COLO668 (cell line): ENCODE results near the gene ARPP21.
A peak's percentile ranks its signal among the peaks of the same experiment; 100 is the strongest.

Source experiments
- DNase-seq: peaks from one replicate; lab custom pipeline; 2025; ENCODE audit not compliant: unreplicated experiment; lab: John Stamatoyannopoulos, UW

ARPP21 gene

DNA sequence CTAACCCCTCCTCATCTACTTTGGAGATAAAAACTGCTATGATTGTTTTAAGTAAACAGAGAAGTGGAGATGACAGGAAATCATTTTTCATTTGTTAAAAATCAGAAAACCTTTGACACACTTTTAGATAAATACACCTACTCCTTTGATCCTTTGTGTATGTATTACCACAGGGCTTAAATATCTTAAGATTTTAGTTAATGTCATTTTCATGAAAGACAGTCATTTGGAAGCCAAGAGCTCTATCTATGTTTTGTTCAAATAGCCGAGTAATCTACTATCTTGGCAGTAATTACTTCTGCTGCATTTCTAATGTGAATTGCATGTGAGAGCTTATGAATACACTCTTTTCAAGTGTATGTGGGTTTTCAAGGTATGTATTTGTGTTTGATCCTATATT is 2.0 kb downstream of the ARPP21 start:
- no peak for DNase-seq

DNA sequence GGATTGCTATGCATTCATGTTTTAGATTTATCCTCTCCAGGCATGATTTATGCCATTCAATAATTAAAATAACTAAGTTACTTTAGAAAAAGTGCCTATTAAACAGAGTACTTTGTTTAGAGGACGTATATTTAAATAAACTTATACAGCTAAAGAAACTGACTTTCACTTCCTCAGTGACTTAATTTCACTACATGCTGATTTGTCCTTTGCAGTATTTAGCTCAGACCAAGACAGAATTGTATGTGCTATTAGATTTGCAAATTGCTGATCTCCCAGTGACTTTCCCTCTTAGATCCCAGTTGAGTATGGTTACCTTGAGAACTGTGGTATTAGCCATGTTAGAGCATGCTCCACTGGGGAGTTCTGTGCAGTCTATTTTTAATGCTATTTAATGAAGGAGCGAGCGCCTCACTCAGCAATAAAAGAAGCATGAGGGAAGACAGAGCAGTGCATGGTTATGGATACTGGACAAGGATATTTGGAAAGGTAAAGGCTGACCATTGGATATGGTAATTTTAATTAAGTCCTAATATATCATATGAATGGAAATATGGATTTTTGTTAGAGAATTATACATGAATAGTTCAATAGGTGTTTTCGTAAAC is 2.7 kb downstream of the ARPP21 start:
- DNase-seq = no peak

DNA sequence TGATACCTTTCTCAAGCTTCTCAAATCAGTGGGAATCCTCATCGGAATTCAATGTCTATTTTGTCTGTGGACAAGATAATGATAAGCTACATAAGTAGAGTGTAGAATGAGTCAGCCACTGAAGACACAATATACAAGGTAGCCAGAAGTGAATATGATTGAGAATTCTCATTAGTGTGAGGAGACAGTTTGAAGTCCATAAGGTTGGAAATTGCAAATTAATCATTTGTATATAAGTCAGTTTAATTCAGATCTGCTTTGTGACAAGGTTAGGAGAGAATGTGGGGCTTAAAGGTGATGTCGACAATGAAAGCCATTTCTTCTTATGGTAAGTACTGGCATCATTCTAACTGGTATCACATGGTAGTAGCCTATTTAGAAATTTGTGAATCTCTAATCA is 4.2 kb downstream of the ARPP21 start:
- no peak for DNase-seq

DNA sequence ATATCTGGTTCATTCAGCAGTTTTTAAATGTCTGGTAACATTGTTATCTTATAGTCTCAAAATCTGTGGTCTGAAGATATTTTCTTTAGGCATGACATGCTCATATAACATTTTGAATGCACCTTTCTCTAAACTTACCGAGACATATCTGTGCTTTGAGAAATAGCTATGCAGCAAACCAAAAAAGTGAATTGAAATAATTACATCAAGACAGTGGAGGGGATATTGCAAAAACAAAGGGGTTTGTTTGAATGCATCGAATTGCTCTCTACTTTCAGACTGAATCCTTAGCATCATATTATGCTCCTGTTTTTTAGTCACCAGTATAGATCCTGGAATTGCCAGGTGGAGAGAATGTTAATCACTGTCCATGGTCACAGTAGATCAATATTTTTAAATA is 5.1 kb downstream of the ARPP21 start:
- DNase-seq = no peak

DNA sequence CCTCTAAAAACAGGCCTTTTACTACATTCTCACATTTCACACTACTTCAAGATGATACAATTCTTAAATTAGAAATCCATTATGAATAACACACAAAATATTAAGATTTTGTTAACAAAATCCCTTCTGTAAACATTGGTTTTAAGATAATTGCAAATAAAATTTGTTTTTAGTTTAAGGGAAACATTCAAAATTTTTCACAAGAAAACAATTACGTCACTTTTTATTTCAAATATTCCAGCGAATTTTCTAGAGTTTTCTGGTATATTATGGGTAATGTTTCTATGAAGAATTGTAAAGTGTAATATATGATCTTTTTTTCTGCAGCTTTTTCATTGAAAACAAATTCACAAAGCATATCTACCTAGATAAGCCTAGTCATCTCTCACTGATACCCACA is 5.9 kb downstream of the ARPP21 start:
- DNase-seq = no peak

DNA sequence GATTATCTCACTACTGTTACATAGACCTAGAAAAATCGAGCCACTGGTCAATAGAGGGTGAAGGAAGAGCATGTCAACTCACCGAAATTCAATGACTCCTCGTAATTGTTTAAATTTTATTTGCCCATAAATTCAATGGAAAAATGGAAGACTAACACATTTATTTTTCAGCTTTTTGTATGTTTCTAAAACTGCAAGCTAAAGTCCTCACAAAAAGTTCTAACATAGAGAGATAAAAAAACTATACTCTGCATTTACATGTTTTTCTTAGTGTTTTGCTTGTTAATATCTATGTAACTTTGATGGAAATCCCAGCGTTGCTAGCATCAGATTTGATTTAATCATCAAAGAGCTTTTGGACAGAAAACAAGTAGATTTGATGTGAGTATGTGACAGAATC is 6.8 kb downstream of the ARPP21 start:
- DNase-seq = no peak

DNA sequence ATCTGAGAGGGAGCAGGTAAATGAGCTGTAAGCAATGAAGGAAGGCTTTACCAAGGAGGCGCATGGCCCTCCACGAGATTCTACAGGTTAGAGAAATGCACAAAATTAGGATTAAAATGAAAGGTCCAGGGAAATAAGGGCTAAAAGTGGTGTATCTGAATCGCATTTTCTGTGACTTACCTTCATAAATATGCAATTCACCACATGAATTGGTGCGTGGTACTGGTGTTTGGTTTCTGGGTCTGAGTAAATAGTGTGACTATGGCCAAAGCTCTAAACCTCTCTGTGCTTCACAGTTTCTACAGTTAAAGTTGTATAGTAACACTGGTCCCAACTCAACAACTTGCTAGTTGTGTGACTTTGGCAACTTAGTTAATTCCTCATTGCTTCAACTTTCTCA is 8.1 kb downstream of the ARPP21 start:
- DNase-seq = no peak

DNA sequence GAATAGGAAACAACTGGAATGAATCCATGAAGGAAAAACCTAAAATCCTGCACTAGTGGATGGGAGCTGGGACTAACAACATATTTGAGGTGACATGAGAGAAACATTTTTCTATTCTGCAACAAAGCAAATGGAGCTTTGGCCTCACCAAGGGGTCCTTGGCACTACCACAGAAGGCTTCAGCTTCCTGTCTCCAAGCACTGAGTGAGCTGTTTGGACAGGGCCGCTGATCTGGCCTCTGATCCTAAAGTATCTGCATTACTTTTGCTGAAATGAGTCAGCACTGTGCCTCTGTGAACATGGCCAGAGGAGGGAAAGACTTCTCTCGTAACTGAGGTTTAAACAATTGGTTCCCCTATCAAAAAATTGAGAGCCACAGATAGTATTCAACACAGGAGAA is 9.0 kb downstream of the ARPP21 start:
- no peak for DNase-seq

DNA sequence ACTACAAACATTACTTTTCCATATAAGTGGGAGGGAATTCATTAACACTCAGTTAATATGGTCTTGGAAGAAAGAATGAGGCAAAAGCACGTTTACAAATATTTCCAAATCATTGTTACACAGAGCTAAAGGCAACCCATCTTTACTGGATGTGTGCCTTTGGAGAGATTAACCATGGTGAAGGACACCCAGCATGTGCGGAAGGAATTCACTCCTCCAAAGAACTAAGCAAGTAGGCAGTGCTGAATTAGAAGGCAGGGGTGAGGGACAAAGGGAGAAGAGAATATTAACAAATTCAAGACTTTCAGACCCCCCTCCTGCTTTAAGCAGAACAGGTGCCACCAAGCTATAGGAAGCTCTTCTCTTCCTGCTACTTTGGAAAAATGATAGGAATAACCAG is 10.1 kb downstream of the ARPP21 start:
- DNase-seq = no peak

DNA sequence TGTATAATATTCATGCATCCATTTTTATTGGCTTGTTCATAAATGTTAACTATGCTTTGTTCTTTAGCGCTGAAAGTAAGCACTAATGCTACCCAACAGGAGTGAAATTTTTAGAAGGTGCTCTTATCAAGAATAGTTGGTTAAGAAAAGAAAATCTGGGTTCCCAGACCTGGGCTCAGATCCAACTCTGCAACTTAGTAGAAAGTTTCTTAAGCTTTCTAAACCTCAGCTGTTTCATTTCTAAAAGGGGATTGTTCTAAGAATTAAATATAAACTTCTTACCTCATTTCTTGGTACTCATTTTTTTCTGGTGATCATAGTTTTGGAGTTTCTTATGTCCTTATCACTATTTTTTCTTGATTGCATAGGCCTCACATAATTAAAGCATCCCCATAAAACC is 12.1 kb downstream of the ARPP21 start:
- no peak for DNase-seq

DNA sequence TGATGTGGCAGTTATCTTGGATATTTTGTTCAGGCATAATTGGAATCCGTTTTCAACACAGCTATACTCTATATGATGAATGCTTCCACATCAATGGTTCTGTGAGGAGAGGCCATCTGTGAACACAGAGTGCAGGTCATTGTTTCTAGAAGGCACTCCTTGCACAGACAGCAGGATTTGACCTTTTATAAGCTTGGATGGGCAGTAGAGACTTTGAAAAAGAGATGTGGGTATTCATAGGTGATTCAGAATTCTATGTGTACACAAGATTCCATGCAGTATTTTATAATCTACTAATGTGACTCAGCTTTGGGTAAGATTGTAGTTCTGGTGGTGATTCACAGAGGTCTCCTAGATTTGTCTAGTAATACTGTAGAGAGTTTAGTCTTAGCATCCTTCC is 12.5 kb downstream of the ARPP21 start:
- DNase-seq = no peak

DNA sequence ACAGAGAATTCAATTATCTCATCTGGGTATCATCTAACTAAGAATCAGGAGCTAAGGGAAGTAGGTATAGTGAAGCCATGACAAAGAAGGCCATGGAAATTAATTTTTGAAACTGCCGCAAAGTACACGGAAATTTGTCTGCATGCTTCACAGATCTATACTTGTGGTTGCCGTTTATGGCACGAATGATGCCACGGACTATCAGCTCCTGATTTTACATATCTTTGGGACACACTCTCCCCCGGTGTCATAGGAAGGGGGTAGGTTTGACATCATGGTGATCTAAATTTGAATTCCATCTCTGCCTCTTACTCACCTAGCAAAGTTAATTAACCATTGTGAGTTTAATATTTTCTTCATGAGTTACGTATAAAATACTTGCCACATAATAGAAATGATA is 14.0 kb downstream of the ARPP21 start:
- DNase-seq = no peak

DNA sequence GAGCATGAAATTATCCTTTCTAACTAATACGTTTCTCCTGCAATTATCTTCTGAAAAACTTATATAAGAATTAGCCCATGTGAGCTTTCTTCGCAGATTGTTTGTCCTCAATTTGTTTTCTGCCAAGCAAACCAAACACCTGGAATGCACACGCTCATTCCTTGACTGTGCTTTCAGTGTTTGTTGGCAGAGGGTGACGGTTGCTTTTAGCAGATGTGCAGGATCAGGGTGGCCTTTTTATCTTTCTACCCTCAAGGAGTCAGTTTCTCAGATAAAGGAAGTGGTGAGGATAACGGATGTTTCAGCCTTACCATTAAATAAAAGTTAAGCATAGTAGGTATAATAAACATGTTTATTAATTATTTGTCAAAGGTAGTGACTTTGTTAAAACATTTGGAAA is 15.2 kb downstream of the ARPP21 start:
- no peak for DNase-seq

DNA sequence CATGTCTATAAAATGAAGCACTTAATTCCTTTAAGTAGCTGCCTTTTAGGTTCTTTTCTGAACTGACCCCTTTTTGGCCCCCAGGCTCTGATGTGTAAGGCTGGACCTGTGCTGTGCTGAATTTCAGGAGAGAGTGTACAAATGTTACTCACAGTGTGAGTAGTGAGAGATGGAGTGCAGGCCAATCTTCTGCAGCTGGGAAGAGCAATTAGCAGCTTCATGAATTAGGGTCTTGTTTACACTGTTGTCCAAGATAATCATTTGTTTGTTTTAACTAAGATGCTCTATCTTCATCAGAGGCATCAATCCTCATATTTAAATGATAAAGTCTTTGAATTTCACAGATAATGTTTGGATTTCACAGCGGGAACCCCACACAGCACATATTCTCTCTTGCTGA is 19.4 kb downstream of the ARPP21 start:
- no peak for DNase-seq

DNA sequence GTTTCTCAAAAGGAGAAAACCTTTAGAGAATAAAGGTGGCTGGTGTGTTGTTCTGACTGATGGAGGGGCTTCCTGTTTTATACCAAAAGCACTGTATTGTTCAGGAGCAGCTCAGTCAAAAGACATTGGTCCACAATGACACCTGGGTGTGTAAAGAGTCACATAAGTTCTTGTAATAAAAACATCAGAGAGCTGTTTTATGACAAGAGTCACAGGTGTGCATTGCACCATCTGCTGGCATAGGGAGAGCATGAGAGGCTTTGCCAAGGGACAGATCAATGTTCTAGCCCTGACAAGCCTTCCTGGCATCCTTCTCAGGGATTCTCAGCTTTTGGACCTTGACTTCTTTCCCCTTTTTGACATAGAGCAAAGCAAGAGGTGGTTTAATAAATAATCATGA is 20.4 kb downstream of the ARPP21 start:
- peak; percentile 15 for DNase-seq

DNA sequence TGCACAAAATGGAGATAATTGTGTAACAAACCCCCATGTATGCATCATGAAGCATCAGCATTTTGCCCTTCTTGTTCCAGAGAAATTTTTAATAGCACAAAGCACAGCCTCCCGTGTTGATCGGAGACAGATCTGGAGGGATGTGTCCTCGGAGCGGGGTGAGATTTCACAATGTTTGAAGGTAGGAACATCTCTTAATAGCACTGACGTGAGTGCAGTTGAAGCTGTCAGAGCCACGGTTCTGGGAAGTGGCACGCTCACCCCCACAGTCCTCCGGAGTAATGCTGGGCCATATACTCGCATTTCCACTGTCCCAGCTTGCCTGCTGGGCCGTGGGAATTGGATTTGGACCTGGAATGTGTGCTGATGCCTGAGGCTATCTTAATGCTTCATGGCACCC is 24.1 kb downstream of the ARPP21 start:
- DNase-seq = no peak

DNA sequence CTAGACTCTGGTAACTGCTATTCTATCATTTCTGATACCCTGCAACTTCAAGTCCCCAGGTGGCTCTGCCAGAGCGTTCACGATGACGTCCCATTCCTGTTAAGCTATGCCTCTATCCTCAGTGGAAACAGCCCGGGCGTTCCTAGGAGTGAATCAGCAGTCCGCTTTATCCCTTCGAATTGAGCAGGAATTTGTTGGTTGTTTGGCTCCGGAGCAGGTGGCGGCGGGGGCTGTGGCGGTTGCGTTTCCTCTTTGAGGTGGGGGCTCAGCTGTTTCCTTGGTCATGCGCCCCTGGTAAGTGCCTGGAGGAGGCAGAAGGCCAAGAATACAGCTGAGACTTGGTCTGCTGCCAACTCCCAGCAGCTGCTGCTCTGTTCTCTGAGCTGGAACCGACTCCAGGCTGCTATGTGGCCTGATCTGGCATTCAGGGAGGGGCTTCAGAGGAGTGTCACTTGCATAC is 25.2 kb downstream of the ARPP21 start:
- DNase-seq = peak; percentile 85

DNA sequence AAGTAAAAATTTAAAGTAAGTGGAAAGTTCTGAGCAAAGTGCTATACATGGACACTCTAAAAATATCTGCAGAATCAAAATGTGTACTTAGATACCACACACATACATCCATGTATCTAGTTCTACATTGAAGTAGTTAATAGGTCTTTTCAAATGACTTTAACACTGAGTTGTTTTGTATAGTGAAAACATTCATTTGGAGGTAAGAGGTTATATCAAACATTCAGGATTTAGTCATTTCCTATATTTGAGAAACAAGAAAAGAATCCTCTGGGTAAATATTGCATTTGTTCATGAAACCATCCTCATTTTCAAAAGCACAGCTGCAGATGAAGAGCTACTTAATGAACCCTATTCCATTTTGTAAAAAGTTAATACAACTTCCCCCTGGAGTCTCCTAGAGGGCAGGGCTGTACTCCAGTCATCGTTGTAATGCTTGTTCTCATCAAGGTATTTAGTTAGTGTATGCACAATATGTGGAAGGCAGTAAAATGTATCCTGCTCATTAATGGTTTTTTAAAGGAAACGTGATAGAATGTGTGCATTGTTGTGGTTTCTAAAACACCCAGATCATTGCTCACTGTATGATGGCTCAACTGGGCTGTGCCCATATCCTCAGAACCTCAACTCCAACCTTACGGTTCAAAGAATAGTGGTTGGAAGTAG is 26.2 kb downstream of the ARPP21 start:
- peak; percentile 0 for DNase-seq

DNA sequence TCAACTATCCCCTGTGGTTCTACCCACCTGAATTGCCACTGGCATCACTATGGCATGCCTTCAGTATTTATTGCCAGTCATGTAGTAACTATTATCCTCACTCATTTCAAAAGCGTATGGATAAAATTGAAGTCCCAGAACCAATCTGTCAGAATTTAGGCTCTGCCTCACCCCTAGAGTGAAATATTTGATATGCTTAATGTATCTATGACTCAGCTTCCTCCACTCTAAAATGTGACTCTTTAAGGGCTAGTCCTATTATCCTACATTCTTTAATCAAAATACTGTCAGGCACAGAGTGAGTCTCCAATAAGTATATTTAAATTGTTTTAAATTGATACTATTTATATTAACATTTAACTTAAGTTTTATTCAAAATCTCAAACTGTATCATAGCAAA is 27.6 kb downstream of the ARPP21 start:
- DNase-seq = no peak

DNA sequence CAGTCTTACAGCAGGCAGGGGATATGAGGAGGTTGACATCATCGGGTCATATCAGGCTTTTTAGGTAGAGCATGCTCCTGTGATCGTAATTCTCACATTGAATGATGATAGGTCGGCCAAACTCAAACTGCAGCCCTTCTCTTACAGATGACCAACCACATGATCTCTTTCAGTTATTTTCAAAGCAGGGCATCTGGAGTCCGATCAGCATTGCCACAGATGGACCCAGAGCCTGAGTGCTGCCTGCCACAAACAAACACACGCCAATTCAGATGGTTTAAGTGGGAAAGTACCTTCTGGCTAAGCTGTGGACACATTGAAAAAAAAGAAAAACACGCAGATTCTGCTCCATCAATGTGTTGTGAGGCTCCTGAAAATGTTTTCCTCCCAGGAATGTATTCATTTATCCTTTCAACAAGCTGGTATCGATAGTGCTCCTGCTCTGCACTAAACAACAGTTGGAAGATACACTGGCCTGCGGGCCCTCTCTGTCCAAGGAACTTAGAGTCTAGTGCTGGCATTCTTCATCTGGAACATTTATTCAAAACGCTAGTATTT is 31.2 kb downstream of the ARPP21 start:
- DNase-seq = no peak

DNA sequence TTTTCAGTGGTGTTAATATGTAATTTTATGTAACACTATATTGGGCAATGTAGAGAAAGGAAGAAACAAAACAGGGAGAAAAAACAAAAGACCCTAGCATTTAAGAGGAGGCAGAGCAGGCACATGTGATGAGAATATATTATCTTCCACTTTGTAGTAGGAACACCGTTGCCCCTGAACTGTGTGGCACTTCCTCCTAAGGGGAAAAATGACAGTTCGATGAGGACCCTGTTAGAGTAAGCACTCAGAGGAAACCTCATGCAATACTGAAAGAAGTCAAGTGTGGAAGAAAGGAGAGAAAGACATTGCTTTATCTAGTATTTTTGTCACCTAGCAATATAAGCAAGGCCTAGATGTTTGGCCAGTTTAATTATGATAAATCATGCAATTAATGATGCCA is 32.2 kb downstream of the ARPP21 start:
- DNase-seq = no peak

DNA sequence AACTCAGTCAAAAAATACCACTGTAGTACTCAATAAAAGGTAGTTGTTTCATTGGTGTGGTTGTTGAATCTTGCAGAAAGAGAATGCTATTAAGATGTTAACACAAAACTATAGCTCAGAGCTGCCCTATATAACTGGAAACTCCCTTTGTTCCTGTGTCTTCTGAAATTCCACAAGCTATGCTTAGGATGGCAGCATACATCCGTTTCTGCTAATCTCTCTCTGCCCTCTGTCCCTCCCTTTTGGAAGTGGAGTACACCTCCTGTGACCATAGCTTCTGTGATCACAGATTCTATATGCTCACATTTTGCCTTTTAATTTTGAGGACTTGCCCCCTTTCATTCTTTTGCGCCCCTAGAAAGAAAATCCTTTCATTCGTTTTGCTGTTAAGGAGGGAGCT is 33.7 kb downstream of the ARPP21 start:
- no peak for DNase-seq
